K562 (cell line): ENCODE results near the gene KRT76.

Experiments used
- MTA2 ChIP-seq: fragments of 450-650 bp; IDR thresholded peaks from 2 replicates; pipeline ENCODE4 v1.6.1; 2016; ENCODE audit warnings: low read depth
- POLR2A ChIP-seq: fragments of 450-650 bp; conservative IDR thresholded peaks from 2 replicates; pipeline ENCODE4 v1.6.1; 2016
- POLR2AphosphoS5 ChIP-seq: IDR thresholded peaks from 2 replicates; pipeline ENCODE4 v1.6.1; 2011; ENCODE audit warnings: mild to moderate bottlenecking, low read depth, low read length, moderate library complexity; ENCODE audit not compliant: control insufficient read depth, insufficient read depth
- XRCC5 ChIP-seq: fragments of 200-400 bp; formaldehyde crosslinking; IDR thresholded peaks from 2 replicates; pipeline ENCODE4 v1.6.1; 2017; ENCODE audit warnings: low read depth, mild to moderate bottlenecking, low read length

- TF ChIP-seq POLR2A (no peak), POLR2AphosphoS5 (no peak), MTA2 (no peak), XRCC5 (no peak)
Observed at GRCh38 chr12:52814710-52815155, 37.6 kb upstream of the KRT76 start.
